ENCODE data around the gene FBXL4.

Gene FBXL4

GRCh38 chr6:98844244-98845210 is 103.2 kb downstream of the FBXL4 start:
- Histone ChIP-seq H3K27ac (ENCODE audit: low read length, poor library complexity, severe bottlenecking) (no peak overlapping the region), H2AFZ (ENCODE audit: low read depth, low read length) (no peak overlapping the region), H3K4ac (ENCODE audit: low read depth in 1 of 2, low read length in 2 of 2) (no peak overlapping the region), H3K18ac (ENCODE audit: low read depth in 1 of 2, low read length in 2 of 2) (no peak overlapping the region), H2BK12ac (ENCODE audit: low read length in 2 of 2) (no peak overlapping the region), H3K4me1 (ENCODE audit: control insufficient read depth, insufficient read depth, low read depth, low read length) (peaks cover 21% of the 10 kb centered on the region), H2AK5ac (ENCODE audit: low read length, severe bottlenecking) (no peak overlapping the region), H2BK5ac (ENCODE audit: low read depth, low read length, poor library complexity, severe bottlenecking) (no peak overlapping the region), H3K9me3 (ENCODE audit: control insufficient read depth, low read length) (no peaks in the 10 kb centered on the region), H4K91ac (ENCODE audit: low read length) (no peak overlapping the region), H3K27me3 (ENCODE audit: control insufficient read depth in 1 of 2, insufficient read depth in 1 of 2, low read length in 2 of 2) (peaks cover 68 to 96% of the 10 kb centered on the region in 2 experiments), H3K4me3 (ENCODE audit: insufficient read depth in 1 of 2, low read depth in 1 of 2, low read length in 2 of 2) (peak overlapping the region in 1 of 2 experiments; percentile 46), H3K23ac (ENCODE audit: low read length in 2 of 2) (peak overlapping the region in 1 of 2 experiments; percentile 52), H3K9ac (ENCODE audit: low read length) (no peak overlapping the region), H3K36me3 (ENCODE audit: control insufficient read depth in 1 of 2, insufficient read depth in 2 of 2, low read depth in 1 of 2, low read length in 2 of 2) (no peaks in the 10 kb centered on the region), H2BK120ac (ENCODE audit: low read depth, low read length) (no peak overlapping the region), H3K4me2 (ENCODE audit: low read length, poor library complexity, severe bottlenecking) (peak overlapping the region; percentile 88), H4K8ac (ENCODE audit: low read length) (no peak overlapping the region), H3K14ac (ENCODE audit: low read length in 2 of 2) (no peak overlapping the region), H3K79me1 (replicated peaks; ENCODE audit: low read length, poor library complexity, severe bottlenecking) (no peaks in the 10 kb centered on the region), H2BK15ac (ENCODE audit: low read depth, poor library complexity, severe bottlenecking) (no peak overlapping the region)
- no peak for DNase-seq
- 4% methylated on average over 44 of the region's 51 CpGs for WGBS

DNA sequence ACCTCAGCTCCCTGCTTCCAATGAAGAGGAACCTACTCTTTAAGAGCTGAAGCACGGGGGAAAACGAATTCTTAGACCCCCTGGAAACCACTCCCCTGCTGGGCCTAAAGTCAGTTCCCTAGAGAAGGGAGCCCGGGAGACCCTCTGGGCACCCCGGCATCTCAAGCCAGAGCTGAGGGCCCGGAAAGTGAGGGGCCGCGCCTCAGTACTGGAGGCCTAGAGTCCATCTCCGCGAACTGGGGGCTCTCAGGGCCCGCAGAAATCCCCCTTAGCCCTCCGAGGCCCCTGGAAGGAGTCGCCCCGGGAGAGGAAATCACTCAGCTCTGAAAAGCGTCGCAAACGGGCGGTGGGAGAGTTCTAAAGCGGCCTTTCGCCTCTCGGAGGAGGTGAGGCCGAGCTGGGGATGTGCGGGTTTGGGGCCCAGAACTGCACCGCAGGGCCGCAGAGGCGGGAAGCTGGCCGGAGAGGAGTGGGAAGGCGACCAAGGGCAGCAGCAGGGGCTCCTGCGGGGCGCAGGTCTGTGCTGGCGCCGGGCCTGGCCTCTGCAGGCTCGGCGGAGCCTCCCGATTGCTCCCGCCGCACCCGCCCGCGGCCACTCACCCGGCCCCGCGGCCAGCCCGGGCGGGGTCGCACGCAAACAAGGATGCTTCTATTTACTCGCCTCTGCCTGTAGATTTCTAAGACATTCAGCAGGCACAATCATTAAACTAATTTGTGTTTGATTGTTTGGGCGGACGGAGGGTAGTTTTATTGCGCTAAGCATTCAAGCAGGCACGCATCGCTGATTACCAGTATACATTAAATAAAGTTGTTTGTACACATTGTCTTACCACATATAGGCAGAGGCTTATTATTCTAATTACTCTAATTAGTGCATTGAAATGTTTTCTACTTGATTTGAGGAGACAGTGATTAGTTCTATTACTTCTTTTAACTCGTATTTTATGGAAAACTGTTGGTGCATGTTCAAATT is 104.2 kb downstream of the FBXL4 start:
- 3% methylated on average over 37 of the region's 53 CpGs for WGBS
- no peak overlapping the region for H3K4me3 ChIP-seq (ENCODE audit: insufficient read depth in 1 of 2, low read depth in 1 of 2, low read length in 2 of 2)
- H2BK12ac ChIP-seq (ENCODE audit: low read length in 2 of 2), result no peak overlapping the region
- H2BK120ac ChIP-seq (ENCODE audit: low read depth, low read length), result no peak overlapping the region
- no peaks in the 10 kb centered on the region for H3K9me3 ChIP-seq (ENCODE audit: control insufficient read depth, low read length)
- no peak overlapping the region for H3K4ac ChIP-seq (ENCODE audit: low read depth in 1 of 2, low read length in 2 of 2)
- peaks cover 21% of the 10 kb centered on the region for H3K4me1 ChIP-seq (ENCODE audit: control insufficient read depth, insufficient read depth, low read depth, low read length)
- H3K23ac ChIP-seq (ENCODE audit: low read length in 2 of 2), result peak overlapping the region; percentile 20 to 24
- H3K4me2 ChIP-seq (ENCODE audit: low read length, poor library complexity, severe bottlenecking), result peak overlapping the region; percentile 42
- no peaks in the 10 kb centered on the region for H3K36me3 ChIP-seq (ENCODE audit: control insufficient read depth in 1 of 2, insufficient read depth in 2 of 2, low read depth in 1 of 2, low read length in 2 of 2)
- H2BK5ac ChIP-seq (ENCODE audit: low read depth, low read length, poor library complexity, severe bottlenecking), result no peak overlapping the region
- no peaks in the 10 kb centered on the region for H3K79me1 ChIP-seq (replicated peaks; ENCODE audit: low read length, poor library complexity, severe bottlenecking)
- peak overlapping the region; percentile 10 for H4K8ac ChIP-seq (ENCODE audit: low read length)
- no peak overlapping the region for H3K14ac ChIP-seq (ENCODE audit: low read length in 2 of 2)
- no peak overlapping the region for H2BK15ac ChIP-seq (ENCODE audit: low read depth, poor library complexity, severe bottlenecking)
- H3K18ac ChIP-seq (ENCODE audit: low read depth in 1 of 2, low read length in 2 of 2), result no peak overlapping the region
- no peak overlapping the region for H4K91ac ChIP-seq (ENCODE audit: low read length)
- no peak overlapping the region for H2AFZ ChIP-seq (ENCODE audit: low read depth, low read length)
- H3K9ac ChIP-seq (ENCODE audit: low read length), result no peak overlapping the region
- peaks cover 75 to 98% of the 10 kb centered on the region in 2 experiments for H3K27me3 ChIP-seq (ENCODE audit: control insufficient read depth in 1 of 2, insufficient read depth in 1 of 2, low read length in 2 of 2)
- no peak overlapping the region for H2AK5ac ChIP-seq (ENCODE audit: low read length, severe bottlenecking)
- no peak overlapping the region for H3K27ac ChIP-seq (ENCODE audit: low read length, poor library complexity, severe bottlenecking)
- no peak for DNase-seq

DNA sequence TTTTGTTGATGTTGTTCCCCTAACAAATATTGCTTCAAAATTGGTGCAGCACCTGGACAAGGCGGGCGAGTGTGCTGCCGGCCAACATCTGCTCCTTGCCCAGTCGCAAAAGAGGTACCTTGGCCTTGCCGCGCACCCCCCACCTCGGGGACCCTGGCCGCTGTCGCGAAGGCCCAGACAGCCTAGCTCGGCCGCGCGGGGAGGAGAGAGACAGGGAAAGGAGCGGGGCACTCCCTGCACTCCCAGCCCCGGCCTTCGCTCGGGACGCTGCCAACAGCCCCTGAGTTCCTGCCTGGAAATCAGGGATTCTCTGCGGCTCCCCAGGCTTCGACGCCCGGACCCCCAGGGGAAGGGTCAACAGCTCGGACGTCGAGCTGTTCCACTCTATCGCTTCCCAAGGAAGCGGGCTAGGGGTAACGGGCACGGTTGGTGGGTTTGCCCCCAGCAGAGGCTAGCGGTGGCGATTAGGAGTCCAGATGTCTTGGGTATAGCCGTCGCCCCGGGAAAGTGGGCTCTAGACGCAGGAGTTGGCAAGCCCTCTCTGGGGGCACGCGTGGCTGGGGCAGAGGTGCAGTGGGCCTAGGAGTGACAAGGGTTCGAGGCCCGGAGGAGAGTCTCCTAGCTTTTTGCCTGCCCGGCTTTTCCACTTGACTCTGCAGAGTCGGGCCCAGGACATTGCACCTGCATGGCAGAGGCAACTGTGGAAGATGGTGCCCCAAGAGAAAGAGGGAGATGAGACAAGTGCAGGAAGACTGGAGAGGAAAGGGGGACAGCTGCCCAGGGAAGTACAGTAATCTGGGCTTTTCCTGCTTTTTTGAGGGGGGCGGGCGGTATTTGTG is 105.2 kb downstream of the FBXL4 start:
- Histone ChIP-seq H2AK5ac (ENCODE audit: low read length, severe bottlenecking) (no peak overlapping the region), H3K27ac (ENCODE audit: low read length, poor library complexity, severe bottlenecking) (no peak overlapping the region), H3K36me3 (ENCODE audit: control insufficient read depth in 1 of 2, insufficient read depth in 2 of 2, low read depth in 1 of 2, low read length in 2 of 2) (no peaks in the 10 kb centered on the region), H2AFZ (ENCODE audit: low read depth, low read length) (no peak overlapping the region), H3K9me3 (ENCODE audit: control insufficient read depth, low read length) (no peaks in the 10 kb centered on the region), H2BK5ac (ENCODE audit: low read depth, low read length, poor library complexity, severe bottlenecking) (no peak overlapping the region), H4K91ac (ENCODE audit: low read length) (no peak overlapping the region), H3K4me2 (ENCODE audit: low read length, poor library complexity, severe bottlenecking) (no peak overlapping the region), H3K4ac (ENCODE audit: low read depth in 1 of 2, low read length in 2 of 2) (no peak overlapping the region), H3K27me3 (ENCODE audit: control insufficient read depth in 1 of 2, insufficient read depth in 1 of 2, low read length in 2 of 2) (peaks cover 79 to 98% of the 10 kb centered on the region in 2 experiments), H3K9ac (ENCODE audit: low read length) (no peak overlapping the region), H4K8ac (ENCODE audit: low read length) (no peak overlapping the region), H2BK15ac (ENCODE audit: low read depth, poor library complexity, severe bottlenecking) (no peak overlapping the region), H3K18ac (ENCODE audit: low read depth in 1 of 2, low read length in 2 of 2) (no peak overlapping the region), H3K79me1 (replicated peaks; ENCODE audit: low read length, poor library complexity, severe bottlenecking) (no peaks in the 10 kb centered on the region), H3K4me3 (ENCODE audit: insufficient read depth in 1 of 2, low read depth in 1 of 2, low read length in 2 of 2) (no peak overlapping the region), H3K4me1 (ENCODE audit: control insufficient read depth, insufficient read depth, low read depth, low read length) (peaks cover 19% of the 10 kb centered on the region), H3K14ac (ENCODE audit: low read length in 2 of 2) (no peak overlapping the region), H2BK12ac (ENCODE audit: low read length in 2 of 2) (no peak overlapping the region), H2BK120ac (ENCODE audit: low read depth, low read length) (no peak overlapping the region), H3K23ac (ENCODE audit: low read length in 2 of 2) (no peak overlapping the region)
- no peak for DNase-seq
- 3% methylated on average over 44 of the region's 44 CpGs for WGBS
